ENCODE measurements around the gene CARMIL1.

The CARMIL1 gene

GRCh38 chr6:25476126-25476525, 197.0 kb downstream of the CARMIL1 start:
- TF ChIP-seq, protein P1, sequence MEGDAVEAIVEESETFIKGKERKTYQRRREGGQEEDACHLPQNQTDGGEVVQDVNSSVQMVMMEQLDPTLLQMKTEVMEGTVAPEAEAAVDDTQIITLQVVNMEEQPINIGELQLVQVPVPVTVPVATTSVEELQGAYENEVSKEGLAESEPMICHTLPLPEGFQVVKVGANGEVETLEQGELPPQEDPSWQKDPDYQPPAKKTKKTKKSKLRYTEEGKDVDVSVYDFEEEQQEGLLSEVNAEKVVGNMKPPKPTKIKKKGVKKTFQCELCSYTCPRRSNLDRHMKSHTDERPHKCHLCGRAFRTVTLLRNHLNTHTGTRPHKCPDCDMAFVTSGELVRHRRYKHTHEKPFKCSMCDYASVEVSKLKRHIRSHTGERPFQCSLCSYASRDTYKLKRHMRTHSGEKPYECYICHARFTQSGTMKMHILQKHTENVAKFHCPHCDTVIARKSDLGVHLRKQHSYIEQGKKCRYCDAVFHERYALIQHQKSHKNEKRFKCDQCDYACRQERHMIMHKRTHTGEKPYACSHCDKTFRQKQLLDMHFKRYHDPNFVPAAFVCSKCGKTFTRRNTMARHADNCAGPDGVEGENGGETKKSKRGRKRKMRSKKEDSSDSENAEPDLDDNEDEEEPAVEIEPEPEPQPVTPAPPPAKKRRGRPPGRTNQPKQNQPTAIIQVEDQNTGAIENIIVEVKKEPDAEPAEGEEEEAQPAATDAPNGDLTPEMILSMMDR (IDR thresholded peaks at IDR 0.05; ENCODE audit: control insufficient read depth, insufficient read depth, low read depth, low read length, missing control alignments), result no peak
- DNase-seq (ENCODE audit: low read depth), result no peak

GRCh38 chr6:25477006-25477590, 197.9 kb downstream of the CARMIL1 start:
- no peak for DNase-seq (ENCODE audit: low read depth)
- H3K4me3 ChIP-seq (ENCODE audit: control insufficient read depth, low read depth, low read length), result no peak overlapping the region
- TF ChIP-seq, protein P1 (IDR thresholded peaks at IDR 0.05; ENCODE audit: control insufficient read depth, insufficient read depth, low read depth, low read length, missing control alignments), result no peak

More at GRCh38 chr6:25476126-25476525, 197.0 kb downstream of the CARMIL1 start:
- no peak overlapping the region for H3K4me3 ChIP-seq (ENCODE audit: control insufficient read depth, low read depth, low read length)

GRCh38 chr6:25478973-25479372, 199.8 kb downstream of the CARMIL1 start:
- no peak for DNase-seq (ENCODE audit: low read depth)
- TF ChIP-seq, protein P1 (IDR thresholded peaks at IDR 0.05; ENCODE audit: control insufficient read depth, insufficient read depth, low read depth, low read length, missing control alignments), result no peak

GRCh38 chr6:25481267-25481666, 202.1 kb downstream of the CARMIL1 start:
- no peak for DNase-seq (ENCODE audit: low read depth)
- H3K4me3 ChIP-seq (ENCODE audit: control insufficient read depth, low read depth, low read length), result no peak overlapping the region
- TF ChIP-seq, protein P1 (IDR thresholded peaks at IDR 0.05; ENCODE audit: control insufficient read depth, insufficient read depth, low read depth, low read length, missing control alignments), result no peak

More at GRCh38 chr6:25478973-25479372, 199.8 kb downstream of the CARMIL1 start:
- H3K4me3 ChIP-seq (ENCODE audit: control insufficient read depth, low read depth, low read length), result no peak overlapping the region

DNA sequence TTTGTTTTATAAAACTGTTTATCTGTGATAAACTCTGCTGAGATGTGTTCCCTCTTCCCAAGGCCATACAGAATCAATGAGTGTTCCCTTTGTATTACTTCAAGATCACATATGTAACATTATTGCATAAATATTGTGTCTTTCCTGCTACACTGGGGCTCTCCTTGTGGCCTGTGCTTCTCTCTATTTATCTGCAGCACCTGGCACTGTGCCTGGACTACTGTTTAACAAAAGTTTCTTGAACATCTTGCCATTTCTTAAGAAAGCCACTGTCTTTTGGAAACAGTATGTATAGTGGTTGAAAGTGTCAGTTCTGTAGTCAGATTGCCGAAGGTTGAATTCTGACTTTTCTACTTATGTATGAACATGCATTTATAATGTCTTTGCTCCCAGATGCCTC, 203.8 kb downstream of the CARMIL1 start:
- TF ChIP-seq, protein P1 (IDR thresholded peaks at IDR 0.05; ENCODE audit: control insufficient read depth, insufficient read depth, low read depth, low read length, missing control alignments), result no peak
- DNase-seq (ENCODE audit: low read depth), result no peak
- no peak overlapping the region for H3K4me3 ChIP-seq (ENCODE audit: control insufficient read depth, low read depth, low read length)

DNA sequence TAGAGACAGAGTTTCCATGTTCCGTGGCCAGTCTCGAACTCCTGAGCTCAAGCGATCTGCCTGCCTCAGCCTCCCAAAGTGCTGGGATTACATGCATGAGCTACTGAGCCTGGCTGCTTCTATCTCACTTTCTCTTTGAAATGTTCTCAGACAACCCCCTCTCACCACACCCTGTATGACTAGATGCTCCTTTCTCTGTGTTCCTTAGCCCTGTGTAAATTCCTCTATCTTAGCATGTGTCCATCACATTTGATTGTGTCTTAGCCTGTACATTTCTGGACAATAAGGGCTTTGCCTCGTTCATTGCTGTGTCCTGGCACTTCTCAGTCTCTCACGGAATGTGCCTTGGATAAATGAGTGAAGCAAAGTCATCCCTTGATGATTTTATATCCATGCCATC, 204.8 kb downstream of the CARMIL1 start:
- H3K4me3 ChIP-seq (ENCODE audit: control insufficient read depth, low read depth, low read length), result no peak overlapping the region
- TF ChIP-seq, protein P1 (IDR thresholded peaks at IDR 0.05; ENCODE audit: control insufficient read depth, insufficient read depth, low read depth, low read length, missing control alignments), result no peak
- DNase-seq (ENCODE audit: low read depth), result no peak

Measured in AG09309 (cell line).